Left forelimb (tissue), 1 donor: ENCODE results near the gene ATP6V1B1.
"Not testable (repeated sequence)": the region's sequence is repeated elsewhere in the genome, so short reads cannot be mapped to it uniquely, and the experiment has no call there.

Source experiments
- DNase-seq: peaks from one replicate; pipeline ENCODE4 v3.0.0-alpha.2; 2018; ENCODE audit warnings: low spot score

Gene ATP6V1B1

DNA sequence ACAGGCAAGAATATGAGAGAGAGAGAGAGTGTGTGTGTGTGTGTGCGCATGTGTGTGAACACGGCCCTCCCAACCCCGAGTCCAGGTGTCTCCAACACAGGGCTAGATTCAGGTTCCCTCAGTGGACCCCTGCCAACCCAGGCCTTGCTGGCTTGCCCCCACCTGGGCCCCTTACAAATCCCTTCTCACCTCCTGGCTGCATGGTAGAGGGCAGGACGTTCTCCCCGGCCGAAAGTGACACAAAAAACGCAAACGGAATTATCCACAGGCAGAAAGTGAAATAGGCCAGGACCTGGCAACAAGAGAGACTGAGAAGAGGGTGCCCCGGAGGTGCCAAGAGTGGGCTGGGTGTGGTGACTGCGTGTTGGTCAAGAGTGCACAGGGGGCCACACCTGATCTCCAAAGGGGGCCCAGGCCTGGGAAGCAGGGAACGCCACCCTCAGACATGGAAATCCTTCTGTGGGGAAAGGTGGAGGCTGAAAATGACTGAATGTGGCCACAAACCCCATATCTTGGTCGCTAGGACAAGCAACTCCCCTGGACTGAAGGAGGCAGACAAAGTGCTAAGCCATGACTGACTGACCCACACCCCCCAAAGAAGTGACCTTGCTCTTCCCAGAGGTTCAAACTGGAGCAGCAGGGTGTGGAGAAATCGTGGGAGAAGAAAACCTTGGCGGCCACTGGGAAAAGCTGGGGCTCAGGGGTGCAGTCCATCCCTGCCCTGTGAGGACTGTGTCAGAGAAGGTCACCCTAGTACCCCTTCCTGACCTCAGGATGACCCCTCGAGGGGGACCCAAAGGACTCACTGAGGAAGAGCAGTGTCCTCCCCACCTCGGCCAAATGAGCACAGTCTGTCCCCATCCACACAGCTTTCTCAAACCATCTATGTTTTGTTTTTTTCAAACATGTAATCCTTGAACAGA, 53.3 kb downstream of the ATP6V1B1 start:
- DNase-seq: no peak

DNA sequence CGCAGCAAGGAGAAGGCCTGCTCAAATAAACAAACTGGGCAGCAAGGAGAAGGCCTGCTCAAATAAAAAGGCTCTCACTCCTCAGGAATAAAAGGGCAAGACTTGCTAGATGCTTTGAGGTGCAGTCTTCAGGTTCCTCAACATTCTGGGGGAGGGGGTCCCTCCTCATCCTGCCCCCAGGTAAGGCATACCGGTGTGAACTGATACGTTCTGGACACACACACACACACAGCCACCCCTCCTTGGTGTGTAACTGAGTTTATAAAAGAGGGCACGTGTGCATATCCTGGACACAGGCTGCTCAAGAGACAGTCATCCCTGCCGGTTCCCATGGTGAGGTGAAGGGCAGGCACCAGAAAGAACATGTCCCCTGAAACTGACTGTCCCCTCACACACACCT, 54.5 kb downstream of the ATP6V1B1 start:
- DNase-seq: no peak

DNA sequence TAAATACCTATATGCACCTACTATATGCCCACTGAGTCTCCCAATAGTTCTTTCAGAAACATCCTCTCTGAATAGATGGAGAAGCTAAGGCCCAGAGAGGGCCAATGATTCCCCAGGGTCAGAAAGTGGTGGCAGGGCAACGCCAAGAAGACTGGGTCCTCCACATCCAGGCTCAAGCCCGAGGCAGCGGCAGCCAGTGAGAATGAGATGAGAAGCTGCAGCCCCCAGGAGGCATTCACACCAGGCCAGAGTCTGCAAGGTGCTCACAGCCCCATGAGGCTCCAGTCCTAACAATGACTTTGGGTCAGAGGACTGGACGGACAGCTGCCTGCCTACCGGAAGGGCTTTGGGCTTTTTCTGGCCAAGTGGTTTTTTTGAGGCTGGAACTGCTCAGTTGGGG, 55.4 kb downstream of the ATP6V1B1 start:
- DNase-seq: no peak

DNA sequence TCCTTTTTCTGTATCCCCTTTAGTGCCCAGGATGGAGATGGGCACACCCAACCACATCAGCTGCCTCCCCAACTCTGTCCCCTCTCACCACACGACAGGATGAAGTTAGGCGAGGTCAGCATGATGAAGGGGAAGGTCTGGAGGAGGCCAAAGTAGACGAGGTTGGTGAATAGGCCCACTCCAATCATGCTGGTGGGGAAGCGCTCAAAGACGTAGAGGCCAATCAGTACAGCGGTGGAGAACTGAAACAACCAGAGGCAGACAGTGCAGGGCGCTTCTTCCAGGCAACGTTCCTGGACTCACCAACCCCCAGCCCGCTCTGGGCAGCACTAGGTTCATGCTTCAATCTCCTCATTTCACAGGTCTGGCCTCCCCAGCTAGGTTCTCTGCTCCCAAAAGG, 56.0 kb downstream of the ATP6V1B1 start:
- DNase-seq: peak; percentile 55

DNA sequence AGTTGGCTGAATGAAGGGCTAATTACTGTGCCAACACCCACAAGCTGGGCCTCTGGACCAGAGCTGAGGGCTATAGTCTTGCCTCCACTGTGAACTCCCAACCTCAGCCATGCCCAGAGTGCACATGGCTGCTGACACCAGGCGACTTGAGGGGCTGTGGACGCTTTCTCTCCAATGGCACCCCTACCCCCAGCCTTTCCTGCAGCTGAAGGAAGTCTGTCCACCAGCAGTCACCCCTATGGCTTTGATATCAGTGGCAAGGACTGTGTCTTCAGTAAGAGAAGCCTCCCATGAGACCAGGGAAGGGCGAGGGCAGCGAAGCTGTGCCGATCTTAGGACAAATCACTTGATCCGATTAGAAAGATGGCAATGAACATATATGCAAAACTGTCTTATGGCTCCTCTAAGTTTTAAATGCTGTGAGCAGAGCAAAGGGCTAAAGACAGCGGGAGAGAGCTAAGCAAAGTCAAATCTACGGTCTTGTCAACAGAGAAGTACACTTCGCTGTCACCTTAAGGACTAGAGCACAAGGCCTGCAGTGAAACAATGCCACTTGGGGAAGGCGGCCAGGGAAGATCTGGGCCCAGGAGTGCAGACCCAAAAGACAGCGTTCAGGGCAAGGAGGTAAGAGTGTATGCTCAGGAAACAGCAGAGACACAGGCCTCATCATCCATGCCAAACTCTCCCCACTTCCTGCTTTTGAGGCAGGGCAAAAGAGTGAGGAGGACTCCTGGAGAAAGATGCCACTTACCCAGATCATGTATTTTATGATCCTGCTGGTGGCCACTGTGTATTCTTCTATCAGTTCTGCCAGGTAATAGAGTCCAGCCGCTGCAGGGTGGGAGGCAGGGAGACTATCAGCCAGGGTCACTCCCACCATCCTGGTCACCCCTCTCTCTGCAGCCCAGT, 57.5 kb downstream of the ATP6V1B1 start:
- DNase-seq: peak; percentile 50

DNA sequence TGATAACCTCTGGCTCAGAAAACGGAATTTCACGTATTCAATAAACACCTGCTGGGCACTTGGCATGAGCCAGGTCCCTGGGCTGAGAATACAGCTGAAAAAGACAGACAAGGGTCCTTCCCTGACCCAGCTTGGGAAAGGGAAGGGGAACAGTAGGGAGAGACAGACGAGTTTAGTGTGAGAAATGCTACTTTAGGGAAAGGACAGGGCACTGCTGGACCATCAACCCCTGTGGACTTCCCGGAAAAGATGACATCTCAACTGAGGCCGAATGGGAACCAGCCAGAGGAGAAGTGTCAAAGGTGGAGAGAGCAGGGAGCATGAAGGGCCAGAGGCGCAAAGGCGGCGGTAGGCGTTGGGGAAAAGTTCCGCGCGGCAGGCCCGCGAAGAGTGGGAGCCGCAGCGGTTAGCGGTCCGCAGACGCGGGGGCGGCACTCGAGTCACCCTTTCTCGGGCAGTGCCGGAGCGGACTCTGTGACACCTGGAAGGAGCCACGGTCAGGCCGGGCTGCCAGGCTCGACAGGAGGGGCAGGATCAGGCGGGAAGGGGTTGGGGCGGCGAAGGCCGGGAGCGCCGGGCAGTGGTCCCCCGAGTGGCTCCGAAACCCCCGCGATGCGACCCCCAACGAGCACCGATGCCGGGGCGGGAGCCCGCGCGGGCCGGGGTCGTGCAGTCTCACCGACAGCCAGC, 58.5 kb downstream of the ATP6V1B1 start:
- peak; percentile 70 for DNase-seq

DNA sequence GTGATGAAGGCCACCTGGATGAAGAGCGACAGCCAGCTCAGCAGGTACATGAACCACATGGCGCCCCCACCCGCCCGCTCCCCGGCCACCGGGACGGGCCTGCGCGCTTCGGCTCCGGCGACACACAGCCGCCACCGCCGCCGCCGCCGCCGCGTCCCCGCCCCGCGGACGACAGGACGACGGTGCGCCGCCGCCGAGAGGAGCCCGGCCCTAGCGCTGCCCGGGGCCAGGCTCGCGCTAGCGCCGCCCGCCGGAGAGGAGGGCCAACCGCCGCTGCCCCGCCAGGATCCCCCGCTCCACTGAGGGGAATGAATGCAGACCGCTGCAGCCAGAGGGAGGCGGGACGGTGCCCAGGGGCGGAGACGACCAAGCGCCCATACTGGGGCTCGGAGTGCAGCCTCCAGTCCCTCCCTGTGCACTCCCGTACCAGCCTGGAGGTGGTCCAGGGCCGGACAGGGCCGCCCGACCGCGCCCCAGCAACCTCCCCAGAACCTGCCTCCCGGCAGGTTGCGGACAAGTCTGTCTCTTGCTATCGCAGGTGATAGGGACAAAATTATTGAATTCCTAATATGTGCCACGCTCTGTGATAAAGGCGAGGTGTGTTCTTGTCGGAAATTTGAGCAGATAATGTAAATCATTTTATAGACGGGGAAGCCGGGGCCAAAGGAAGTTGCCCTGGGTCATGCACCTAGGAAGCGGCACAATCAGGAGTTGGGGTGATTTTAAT, 59.2 kb downstream of the ATP6V1B1 start, which contains the start of gene TEX261:
Gene TEX261 (minus strand): TSS at position 175 of the 727 bp plus-strand sequence. CDS start 116 bp downstream, at position 59.
- peak; percentile 92 for DNase-seq

DNA sequence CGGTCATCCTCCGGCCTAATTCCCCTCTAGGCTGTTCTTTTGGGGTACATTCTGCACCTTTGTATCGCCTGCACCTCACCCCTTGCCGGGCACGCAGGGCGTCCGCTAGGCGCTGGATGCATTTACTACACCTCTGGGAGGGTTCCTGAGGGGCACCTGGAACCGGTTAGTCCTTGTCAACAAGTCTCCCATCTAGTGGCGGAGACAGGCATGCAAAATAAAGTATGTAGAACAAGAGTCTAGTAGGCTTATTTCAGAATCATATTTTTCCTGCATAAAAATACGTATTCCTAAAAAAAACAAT, 59.7 kb downstream of the ATP6V1B1 start:
- DNase-seq: peak; percentile 40

DNA sequence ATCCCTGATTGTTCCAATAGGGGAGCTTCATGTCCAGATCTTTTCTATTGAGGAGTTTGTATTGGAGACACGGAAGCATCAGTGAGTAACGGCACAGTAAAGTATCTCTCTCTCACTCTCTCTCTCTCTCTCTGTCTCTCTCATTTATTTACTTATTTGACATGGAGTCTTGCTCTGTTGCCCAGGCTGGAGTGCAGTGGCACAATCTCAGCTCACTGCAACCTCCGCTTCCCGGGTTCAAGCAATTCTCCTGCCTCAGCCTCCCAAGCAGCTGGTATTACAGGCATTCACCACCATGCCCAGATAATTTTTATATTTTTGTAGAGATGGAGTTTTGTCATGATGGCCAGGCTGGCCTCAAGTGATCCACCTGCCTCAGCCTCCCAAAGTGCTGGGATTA, 63.2 kb downstream of the ATP6V1B1 start:
- not testable (repeated sequence) for DNase-seq

DNA sequence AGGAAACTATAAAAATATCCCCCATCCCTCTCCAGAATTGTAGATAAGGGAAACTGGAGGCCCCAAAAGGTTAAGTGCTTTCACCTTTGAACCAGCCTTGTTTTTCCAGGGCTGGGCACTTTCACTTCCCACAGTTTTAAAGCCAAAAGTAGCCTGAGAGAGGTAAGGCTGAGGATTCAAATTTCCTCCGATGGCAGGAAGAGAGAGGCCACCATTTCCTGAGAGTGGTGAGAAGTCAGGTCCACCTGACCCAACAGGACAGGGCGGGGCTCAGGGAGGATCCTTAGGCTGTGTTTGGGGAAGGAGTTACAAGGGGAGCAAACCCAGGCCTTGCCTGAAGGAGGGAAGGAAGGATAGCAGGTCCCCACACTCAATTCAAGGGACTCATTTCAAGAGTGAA, 63.7 kb downstream of the ATP6V1B1 start:
- no peak for DNase-seq

DNA sequence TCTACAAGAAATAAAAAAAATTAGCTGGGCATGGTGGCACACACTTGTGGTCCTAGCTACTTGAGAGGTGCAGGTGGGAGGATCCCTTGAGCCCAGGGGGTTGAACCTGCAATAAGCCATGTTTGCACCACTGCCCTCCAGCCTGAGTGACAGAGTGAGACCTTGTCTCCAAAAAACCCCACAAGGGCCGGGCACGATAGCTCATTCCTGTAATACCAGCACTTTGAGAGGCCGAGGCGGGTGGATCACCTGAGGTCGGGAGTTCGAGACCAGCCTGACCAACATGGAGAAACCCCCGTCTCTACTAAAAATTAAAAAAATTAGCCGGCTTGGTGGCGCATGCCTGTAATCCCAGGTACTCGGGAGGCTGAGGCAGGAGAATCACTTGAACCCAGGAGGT, 64.2 kb downstream of the ATP6V1B1 start:
- DNase-seq: peak; percentile 33

DNA sequence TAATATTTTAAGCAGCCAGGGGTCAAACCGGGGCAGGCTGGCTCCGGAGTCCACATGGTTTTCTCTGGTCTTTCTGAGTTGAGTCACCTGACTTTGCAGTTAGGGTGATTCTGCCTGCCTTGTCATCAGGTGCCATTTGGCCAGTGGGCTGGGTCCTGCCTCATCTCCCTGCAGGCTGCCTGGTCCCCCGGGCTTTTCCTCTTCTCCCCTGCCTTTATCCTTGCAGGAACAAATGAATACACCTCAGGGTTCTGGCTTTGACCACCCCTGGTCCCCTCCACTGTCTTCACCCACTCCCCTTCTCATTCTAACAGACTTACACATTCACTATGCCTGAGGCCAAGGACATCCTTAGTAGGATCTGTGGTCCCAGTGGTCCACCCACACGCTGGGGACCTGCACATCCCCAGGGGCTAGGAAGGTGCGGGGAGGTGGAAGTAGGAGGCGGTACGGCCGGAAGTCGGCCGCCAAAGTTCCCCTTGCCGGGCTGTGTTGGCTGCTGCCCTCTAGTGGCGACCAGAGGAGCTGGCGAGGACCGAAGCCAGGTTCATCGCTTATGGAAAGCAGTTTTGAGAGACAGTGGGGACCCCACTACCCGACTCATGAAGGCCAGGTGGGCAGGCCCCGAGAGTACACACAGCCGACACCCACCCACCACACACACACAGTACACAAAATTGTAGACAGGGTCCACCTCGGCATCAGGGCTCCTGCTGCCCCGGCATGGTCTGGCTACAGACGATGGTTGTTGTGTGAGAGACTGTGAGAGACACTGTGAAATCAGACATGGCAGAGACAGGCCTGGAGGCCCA, 65.3 kb downstream of the ATP6V1B1 start:
- peak; percentile 73 for DNase-seq

DNA sequence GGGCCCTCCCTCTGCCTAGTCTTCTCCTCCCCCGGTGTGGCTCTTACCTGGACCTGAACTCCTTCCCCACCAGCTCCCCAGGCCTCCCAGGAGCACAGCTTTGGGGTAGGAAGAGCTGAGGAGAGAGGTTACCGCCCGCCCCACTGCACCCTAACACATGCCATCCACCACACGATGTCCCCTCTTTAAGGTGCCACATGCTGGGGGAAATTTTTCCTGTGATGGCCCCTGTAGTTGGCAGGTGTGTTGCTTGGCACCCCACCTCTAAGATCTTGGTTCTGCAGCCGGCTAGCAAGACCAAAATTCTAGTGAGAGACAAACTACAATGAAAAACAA, 65.9 kb downstream of the ATP6V1B1 start:
- no peak for DNase-seq

DNA sequence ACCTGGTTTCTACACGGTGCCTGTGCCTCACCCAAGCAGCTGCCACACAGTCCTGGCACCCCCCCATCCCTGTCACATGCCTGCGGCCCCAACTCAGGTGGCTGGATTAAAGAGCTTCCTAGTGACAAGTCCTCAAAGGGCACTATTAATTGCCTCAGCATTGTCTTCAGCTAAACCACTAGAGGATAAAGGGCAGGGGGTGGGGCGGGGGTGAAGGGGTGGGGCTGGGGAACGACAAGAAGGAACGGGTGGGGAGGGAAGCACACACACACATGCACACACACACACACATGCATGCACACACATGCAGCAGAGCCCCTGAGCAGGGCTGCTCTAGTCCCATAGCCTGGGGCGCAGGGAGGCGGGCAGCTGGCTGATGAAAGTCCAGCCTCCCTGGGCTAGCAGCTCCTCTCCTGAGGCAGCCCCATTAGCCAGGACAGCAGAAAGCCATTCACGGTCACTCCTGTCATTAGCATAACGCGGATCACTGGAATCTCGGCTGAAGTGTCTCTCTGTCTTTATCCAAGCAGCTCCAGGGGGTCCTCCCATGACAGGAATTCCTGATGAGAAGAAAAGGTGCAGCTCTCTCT, 66.4 kb downstream of the ATP6V1B1 start:
- peak; percentile 46 for DNase-seq

DNA sequence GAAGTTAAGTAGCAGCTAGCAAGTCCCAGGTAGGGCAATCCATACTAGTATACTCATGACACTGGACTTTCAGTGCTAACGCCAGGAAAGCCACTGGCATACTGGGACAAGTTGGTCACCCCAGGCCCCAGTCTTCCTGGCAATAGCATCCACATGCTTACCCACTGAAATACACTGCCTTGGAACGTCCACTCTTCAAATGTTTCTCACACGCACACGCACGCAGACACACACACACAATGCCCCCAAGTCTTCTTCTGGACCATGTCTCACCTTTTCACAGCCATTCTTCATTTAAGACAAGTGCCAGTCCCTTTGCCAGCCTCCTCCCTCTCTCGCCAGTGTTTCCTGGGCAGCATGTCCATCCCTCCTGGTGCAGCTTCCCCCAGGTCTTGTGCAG, 67.7 kb downstream of the ATP6V1B1 start:
- no peak for DNase-seq

DNA sequence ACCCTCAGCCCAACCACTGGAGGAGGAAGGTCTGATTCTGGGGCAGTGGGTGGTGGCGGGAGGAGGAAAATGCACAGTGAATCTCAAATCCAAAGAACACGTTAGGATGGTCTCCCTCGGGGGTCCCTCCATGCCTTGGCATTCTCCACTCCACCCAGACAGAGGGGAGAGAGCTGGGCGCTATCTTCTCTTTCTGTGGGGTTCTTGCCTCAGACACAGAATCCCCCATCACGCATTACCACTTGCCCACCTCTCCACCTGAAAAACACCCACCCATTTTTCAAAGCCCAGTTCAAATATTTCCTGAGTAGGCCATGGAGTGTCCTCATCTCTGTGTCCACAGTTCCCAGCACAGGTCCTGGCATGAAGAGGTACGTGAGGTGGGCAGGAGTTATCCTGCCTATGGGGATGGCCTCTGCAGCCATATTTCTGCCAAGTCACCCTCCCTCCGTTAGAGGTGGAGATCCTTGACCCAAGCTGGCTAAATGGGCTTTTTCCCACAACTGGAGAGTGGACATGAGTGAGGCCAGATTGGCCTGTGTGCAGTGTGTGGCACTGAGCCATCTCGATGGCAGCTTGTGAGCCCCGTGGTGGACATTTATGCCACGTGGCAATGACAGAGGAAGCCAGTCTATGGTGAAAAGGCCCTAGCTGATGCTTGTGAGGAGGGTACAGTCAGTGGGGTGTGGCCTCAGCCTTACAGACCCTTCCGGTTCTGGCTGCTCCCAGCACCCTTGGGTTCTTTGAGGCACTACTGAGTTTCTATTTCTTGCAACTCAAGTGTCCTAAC, 68.5 kb downstream of the ATP6V1B1 start:
- peak; percentile 51 for DNase-seq

DNA sequence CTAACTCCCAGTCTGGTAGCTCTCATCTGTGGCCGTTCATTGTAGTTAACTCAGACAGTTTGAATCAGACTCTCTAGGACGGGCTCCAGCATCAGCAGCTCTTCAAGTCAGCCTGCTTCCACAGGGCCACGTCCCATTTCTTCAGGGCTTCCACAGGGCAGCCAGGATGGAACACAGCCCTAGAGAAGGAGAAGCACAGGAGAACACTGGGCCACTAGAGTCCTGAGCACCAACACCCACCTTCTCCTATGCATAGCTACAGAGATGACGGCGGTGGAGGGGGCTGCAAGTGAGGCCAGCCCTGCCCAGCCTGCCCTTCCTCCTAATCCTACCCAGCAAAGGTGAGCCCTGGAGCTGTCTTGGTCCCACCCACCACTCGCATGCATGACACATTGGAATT, 69.2 kb downstream of the ATP6V1B1 start:
- DNase-seq: peak; percentile 38

DNA sequence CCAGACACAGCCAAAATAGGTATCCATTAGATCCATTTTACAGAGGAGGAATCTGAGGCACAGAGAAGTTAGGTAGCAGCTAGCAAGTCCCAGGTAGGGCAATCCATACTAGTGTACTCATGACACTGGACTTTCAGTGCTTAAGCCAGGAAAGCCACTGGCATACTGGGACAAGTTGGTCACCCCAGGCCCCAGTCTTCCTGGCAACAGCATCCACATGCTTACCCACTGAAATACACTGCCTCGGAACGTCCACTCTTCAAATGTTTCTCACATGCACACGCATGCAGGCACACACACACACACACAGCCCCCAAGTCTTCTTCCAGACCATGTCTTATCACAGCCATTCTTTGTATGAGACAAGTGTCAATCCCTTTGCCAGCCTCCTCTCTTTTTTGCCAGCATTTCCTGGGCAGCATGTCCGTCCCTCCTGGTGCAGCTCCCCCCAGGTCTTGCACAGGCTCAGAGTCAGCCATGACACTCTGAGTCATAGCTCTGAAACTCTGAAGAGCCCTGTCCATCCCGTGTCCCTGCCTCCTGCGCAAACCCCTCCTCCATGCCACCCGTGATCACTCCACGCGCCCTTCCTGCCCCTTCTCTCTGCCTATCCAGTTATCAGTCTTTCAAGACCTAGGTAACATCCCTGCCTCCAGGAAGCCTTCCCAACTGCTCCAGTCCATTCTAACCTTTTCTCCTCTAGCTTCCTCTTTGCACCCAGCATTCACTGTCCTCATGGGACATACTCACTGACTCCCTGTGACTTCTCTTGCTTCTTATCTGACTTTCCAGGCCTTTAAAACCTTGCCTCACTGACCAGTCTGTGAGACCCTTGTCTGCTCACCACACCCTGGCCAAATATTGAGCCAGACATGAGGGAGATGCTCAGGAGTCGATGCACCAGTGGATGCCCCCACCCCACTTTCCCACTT, 69.8 kb downstream of the ATP6V1B1 start:
- DNase-seq: peak; percentile 53

DNA sequence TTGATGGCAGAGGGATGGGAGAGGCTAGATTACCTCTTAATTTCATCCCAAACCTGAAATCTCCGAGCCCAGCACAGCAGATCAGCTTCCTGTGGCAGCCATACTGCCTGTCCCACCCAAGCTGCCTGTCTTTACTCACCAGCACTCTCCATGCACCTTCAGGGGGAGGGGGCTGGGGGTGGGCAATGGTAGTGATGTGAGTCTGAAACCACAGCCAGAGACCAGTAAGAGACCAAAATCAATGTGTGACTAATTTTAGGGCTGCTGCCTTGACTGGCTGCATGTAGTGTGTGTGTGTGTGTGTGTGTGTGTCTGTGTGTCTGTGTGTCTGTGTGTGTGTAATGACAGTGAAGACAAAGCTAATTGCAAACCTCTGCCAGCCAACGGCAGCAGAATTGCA, 70.6 kb downstream of the ATP6V1B1 start:
- peak; percentile 49 for DNase-seq
